Measurements from ENCODE around the gene PITPNB.

PITPNB gene

GRCh38 chr22:27863001-27863400 is 56.1 kb downstream of the PITPNB start:
- Histone ChIP-seq H3K27ac (ENCODE audit: insufficient read depth, low read depth, low read length, poor library complexity, severe bottlenecking) (no peak overlapping the region), H3K27me3 (ENCODE audit: control insufficient read depth, insufficient read depth, low read length, poor library complexity, severe bottlenecking) (no peaks in the 10 kb centered on the region), H3K9me3 (ENCODE audit: control insufficient read depth, low read length) (no peaks in the 10 kb centered on the region), H3K36me3 (ENCODE audit: control insufficient read depth, insufficient read depth, low read length) (peaks cover 5% of the 10 kb centered on the region), H3K4me1 (ENCODE audit: control insufficient read depth, insufficient read depth, low read length) (peaks cover 2% of the 10 kb centered on the region), H3K4me3 (ENCODE audit: insufficient read depth, low read depth, low read length) (no peak overlapping the region)
- 100% methylated on average over 1 of the region's 1 CpG for WGBS, 2 experiments

GRCh38 chr22:27859336-27859735 is 59.7 kb downstream of the PITPNB start:
- WGBS, 2 experiments: 100% methylated on average over 2 of the region's 2 CpGs
- H3K27me3 ChIP-seq (ENCODE audit: control insufficient read depth, insufficient read depth, low read length, poor library complexity, severe bottlenecking): no peaks in the 10 kb centered on the region
- no peaks in the 10 kb centered on the region for H3K9me3 ChIP-seq (ENCODE audit: control insufficient read depth, low read length)
- peaks cover 10% of the 10 kb centered on the region for H3K36me3 ChIP-seq (ENCODE audit: control insufficient read depth, insufficient read depth, low read length)
- H3K4me3 ChIP-seq (ENCODE audit: insufficient read depth, low read depth, low read length): no peak overlapping the region
- H3K4me1 ChIP-seq (ENCODE audit: control insufficient read depth, insufficient read depth, low read length): no peaks in the 10 kb centered on the region
- H3K27ac ChIP-seq (ENCODE audit: insufficient read depth, low read depth, low read length, poor library complexity, severe bottlenecking): no peak overlapping the region

GRCh38 chr22:27858626-27859025 is 60.4 kb downstream of the PITPNB start:
- H3K4me1 ChIP-seq (ENCODE audit: control insufficient read depth, insufficient read depth, low read length): no peaks in the 10 kb centered on the region
- 95 to 100% methylated on average over 1 of the region's 1 CpG for WGBS, 2 experiments
- peaks cover 11% of the 10 kb centered on the region for H3K36me3 ChIP-seq (ENCODE audit: control insufficient read depth, insufficient read depth, low read length)
- no peaks in the 10 kb centered on the region for H3K9me3 ChIP-seq (ENCODE audit: control insufficient read depth, low read length)
- H3K4me3 ChIP-seq (ENCODE audit: insufficient read depth, low read depth, low read length): no peak overlapping the region
- H3K27me3 ChIP-seq (ENCODE audit: control insufficient read depth, insufficient read depth, low read length, poor library complexity, severe bottlenecking): no peaks in the 10 kb centered on the region
- H3K27ac ChIP-seq (ENCODE audit: insufficient read depth, low read depth, low read length, poor library complexity, severe bottlenecking): no peak overlapping the region

- H3K9me3 ChIP-seq (ENCODE audit: control insufficient read depth, low read length): no peaks in the 10 kb centered on the region
- peaks cover 14% of the 10 kb centered on the region for H3K36me3 ChIP-seq (ENCODE audit: control insufficient read depth, insufficient read depth, low read length)
- no peak overlapping the region for H3K4me3 ChIP-seq (ENCODE audit: insufficient read depth, low read depth, low read length)
- 86% methylated on average over 6 of the region's 6 CpGs for WGBS, 2 experiments
- no peaks in the 10 kb centered on the region for H3K27me3 ChIP-seq (ENCODE audit: control insufficient read depth, insufficient read depth, low read length, poor library complexity, severe bottlenecking)
- H3K27ac ChIP-seq (ENCODE audit: insufficient read depth, low read depth, low read length, poor library complexity, severe bottlenecking): no peak overlapping the region
- H3K4me1 ChIP-seq (ENCODE audit: control insufficient read depth, insufficient read depth, low read length): peaks cover under 1% of the 10 kb centered on the region
Measured at GRCh38 chr22:27857443-27857842, 61.6 kb downstream of the PITPNB start.

- WGBS, 2 experiments: 95 to 97% methylated on average over 4 of the region's 4 CpGs
- H3K36me3 ChIP-seq (ENCODE audit: control insufficient read depth, insufficient read depth, low read length): peaks cover 14% of the 10 kb centered on the region
- H3K4me1 ChIP-seq (ENCODE audit: control insufficient read depth, insufficient read depth, low read length): peaks cover 5% of the 10 kb centered on the region
- no peaks in the 10 kb centered on the region for H3K9me3 ChIP-seq (ENCODE audit: control insufficient read depth, low read length)
- H3K27me3 ChIP-seq (ENCODE audit: control insufficient read depth, insufficient read depth, low read length, poor library complexity, severe bottlenecking): no peaks in the 10 kb centered on the region
- no peak overlapping the region for H3K4me3 ChIP-seq (ENCODE audit: insufficient read depth, low read depth, low read length)
- H3K27ac ChIP-seq (ENCODE audit: insufficient read depth, low read depth, low read length, poor library complexity, severe bottlenecking): no peak overlapping the region
Measured at GRCh38 chr22:27856386-27856785, 62.7 kb downstream of the PITPNB start.

- H3K36me3 ChIP-seq (ENCODE audit: control insufficient read depth, insufficient read depth, low read length): peaks cover 10% of the 10 kb centered on the region
- WGBS, 2 experiments: 92 to 96% methylated on average over 6 of the region's 6 CpGs
- no peak overlapping the region for H3K27ac ChIP-seq (ENCODE audit: insufficient read depth, low read depth, low read length, poor library complexity, severe bottlenecking)
- H3K4me3 ChIP-seq (ENCODE audit: insufficient read depth, low read depth, low read length): no peak overlapping the region
- no peaks in the 10 kb centered on the region for H3K9me3 ChIP-seq (ENCODE audit: control insufficient read depth, low read length)
- peaks cover 10% of the 10 kb centered on the region for H3K4me1 ChIP-seq (ENCODE audit: control insufficient read depth, insufficient read depth, low read length)
- no peaks in the 10 kb centered on the region for H3K27me3 ChIP-seq (ENCODE audit: control insufficient read depth, insufficient read depth, low read length, poor library complexity, severe bottlenecking)
Measured at GRCh38 chr22:27853424-27853823, 65.6 kb downstream of the PITPNB start.

GRCh38 chr22:27851974-27852746 is 66.9 kb downstream of the PITPNB start:
- peaks cover 10% of the 10 kb centered on the region for H3K4me1 ChIP-seq (ENCODE audit: control insufficient read depth, insufficient read depth, low read length)
- no peaks in the 10 kb centered on the region for H3K27me3 ChIP-seq (ENCODE audit: control insufficient read depth, insufficient read depth, low read length, poor library complexity, severe bottlenecking)
- peaks cover 4% of the 10 kb centered on the region for H3K36me3 ChIP-seq (ENCODE audit: control insufficient read depth, insufficient read depth, low read length)
- no peak overlapping the region for H3K4me3 ChIP-seq (ENCODE audit: insufficient read depth, low read depth, low read length)
- 83 to 89% methylated on average over 7 of the region's 7 CpGs for WGBS, 2 experiments
- no peak overlapping the region for H3K27ac ChIP-seq (ENCODE audit: insufficient read depth, low read depth, low read length, poor library complexity, severe bottlenecking)
- H3K9me3 ChIP-seq (ENCODE audit: control insufficient read depth, low read length): no peaks in the 10 kb centered on the region

- H3K4me1 ChIP-seq (ENCODE audit: control insufficient read depth, insufficient read depth, low read length): peaks cover 17% of the 10 kb centered on the region
- no peak overlapping the region for H3K27ac ChIP-seq (ENCODE audit: insufficient read depth, low read depth, low read length, poor library complexity, severe bottlenecking)
- H3K9me3 ChIP-seq (ENCODE audit: control insufficient read depth, low read length): no peaks in the 10 kb centered on the region
- H3K4me3 ChIP-seq (ENCODE audit: insufficient read depth, low read depth, low read length): no peak overlapping the region
- peaks cover 4% of the 10 kb centered on the region for H3K36me3 ChIP-seq (ENCODE audit: control insufficient read depth, insufficient read depth, low read length)
- no peaks in the 10 kb centered on the region for H3K27me3 ChIP-seq (ENCODE audit: control insufficient read depth, insufficient read depth, low read length, poor library complexity, severe bottlenecking)
- WGBS, 2 experiments: 60 to 68% methylated on average over 6 of the region's 6 CpGs
Measured at GRCh38 chr22:27850000-27850521, 69.0 kb downstream of the PITPNB start.

GRCh38 chr22:27848005-27848404 is 71.1 kb downstream of the PITPNB start:
- WGBS, 2 experiments: 88 to 89% methylated on average over 1 of the region's 1 CpG
- Histone ChIP-seq H3K27me3 (ENCODE audit: control insufficient read depth, insufficient read depth, low read length, poor library complexity, severe bottlenecking) (no peaks in the 10 kb centered on the region), H3K27ac (ENCODE audit: insufficient read depth, low read depth, low read length, poor library complexity, severe bottlenecking) (no peak overlapping the region), H3K4me1 (ENCODE audit: control insufficient read depth, insufficient read depth, low read length) (peaks cover 25% of the 10 kb centered on the region), H3K4me3 (ENCODE audit: insufficient read depth, low read depth, low read length) (no peak overlapping the region), H3K36me3 (ENCODE audit: control insufficient read depth, insufficient read depth, low read length) (no peaks in the 10 kb centered on the region), H3K9me3 (ENCODE audit: control insufficient read depth, low read length) (no peaks in the 10 kb centered on the region)

- Histone ChIP-seq H3K9me3 (ENCODE audit: control insufficient read depth, low read length) (no peaks in the 10 kb centered on the region), H3K27me3 (ENCODE audit: control insufficient read depth, insufficient read depth, low read length, poor library complexity, severe bottlenecking) (no peaks in the 10 kb centered on the region), H3K4me3 (ENCODE audit: insufficient read depth, low read depth, low read length) (no peak overlapping the region), H3K4me1 (ENCODE audit: control insufficient read depth, insufficient read depth, low read length) (peaks cover 20% of the 10 kb centered on the region), H3K36me3 (ENCODE audit: control insufficient read depth, insufficient read depth, low read length) (no peaks in the 10 kb centered on the region), H3K27ac (ENCODE audit: insufficient read depth, low read depth, low read length, poor library complexity, severe bottlenecking) (no peak overlapping the region)
- WGBS, 2 experiments: 93 to 94% methylated on average over 9 of the region's 9 CpGs
Measured at GRCh38 chr22:27846910-27847309, 72.1 kb downstream of the PITPNB start.

Measured in ectodermal cell (in vitro differentiated cells).